GM23338 (cell line): ENCODE measurements around the gene CS. TPM values are rescaled to one million over a fixed set of nuclear protein-coding genes. Genes with fewer than 3 reads are reported as not detected.

Experiments used
- ATAC-seq: fragments of 200-7000 bp; cut with Tn5 transposase; 3 replicates; pipeline ENCODE4 v1.9.1; 2020
- DNase-seq: peaks from one replicate; pipeline ENCODE4 v3.0.0-alpha.2; 2015; ENCODE audit warnings: low spot score
- H2AFZ ChIP-seq: fragments of 200-600 bp; sonication (generic); 2 replicates; pipeline ENCODE4 v1.8.0; 2016; ENCODE audit warnings: antibody characterized with exemption, mild to moderate bottlenecking, moderate library complexity
- H3F3A ChIP-seq: fragments of 200-600 bp; sonication (generic); replicated peaks from 2 replicates; pipeline ENCODE4 v1.8.0; 2017; ENCODE audit warnings: antibody characterized with exemption, mixed run types, low read depth
- H3K27ac ChIP-seq: fragments of 200-600 bp; sonication (generic); 2 replicates; pipeline ENCODE4 v1.6.1; 2016; ENCODE audit warnings: low read depth
- H3K27me3 ChIP-seq: fragments of 200-600 bp; sonication (generic); 2 replicates; pipeline ENCODE4 v1.8.0; 2016; ENCODE audit warnings: mild to moderate bottlenecking, mixed run types, moderate library complexity; ENCODE audit not compliant: insufficient read depth
- H3K36me3 ChIP-seq: fragments of 200-600 bp; sonication (generic); 2 replicates; pipeline ENCODE4 v1.8.0; 2016; ENCODE audit warnings: mild to moderate bottlenecking; ENCODE audit not compliant: insufficient read depth
- H3K4me1 ChIP-seq: fragments of 200-600 bp; sonication (generic); 2 replicates; pipeline ENCODE4 v1.8.0; 2016; ENCODE audit warnings: mild to moderate bottlenecking, moderate library complexity; ENCODE audit not compliant: insufficient read depth
- H3K4me2 ChIP-seq: fragments of 200-600 bp; sonication (generic); 2 replicates; pipeline ENCODE4 v1.7.1; 2017; ENCODE audit warnings: mixed run types
- H3K4me3 ChIP-seq: fragments of 200-600 bp; sonication (generic); 2 replicates; pipeline ENCODE4 v1.6.1; 2016; ENCODE audit warnings: mixed run types
- H3K79me2 ChIP-seq: fragments of 200-600 bp; sonication (generic); replicated peaks from 2 replicates; pipeline ENCODE4 v1.8.0; 2017; ENCODE audit warnings: mild to moderate bottlenecking; ENCODE audit not compliant: insufficient read depth
- H3K9me2 ChIP-seq: fragments of 200-600 bp; sonication (generic); 2 replicates; pipeline ENCODE4 v1.8.0; 2017; ENCODE audit not compliant: insufficient read depth
- H4K20me1 ChIP-seq: fragments of 200-600 bp; sonication (generic); replicated peaks from 2 replicates; pipeline ENCODE4 v1.8.0; 2017; ENCODE audit warnings: mild to moderate bottlenecking; ENCODE audit not compliant: insufficient read depth
- H3K27ac Mint-ChIP-seq: 2 replicates; pipeline ENCODE4 v1.8.0; 2020; ENCODE audit warnings: inconsistent platforms, mild to moderate bottlenecking, moderate library complexity, mixed read lengths
- H3K27me3 Mint-ChIP-seq: 3 replicates; pipeline ENCODE4 v1.8.0; 2022; ENCODE audit warnings: low read depth, mild to moderate bottlenecking, moderate library complexity, mixed read lengths, inconsistent platforms; ENCODE audit not compliant: insufficient read depth, poor library complexity
- H3K36me3 Mint-ChIP-seq: 3 replicates; pipeline ENCODE4 v1.8.0; 2021; ENCODE audit warnings: low read depth, mild to moderate bottlenecking, inconsistent platforms, moderate library complexity, mixed read lengths
- H3K4me1 Mint-ChIP-seq: 3 replicates; pipeline ENCODE4 v1.8.0; 2020; ENCODE audit warnings: mild to moderate bottlenecking, inconsistent platforms, mixed read lengths
- H3K4me3 Mint-ChIP-seq: 3 replicates; pipeline ENCODE4 v1.8.0; 2021; ENCODE audit warnings: moderate library complexity, mild to moderate bottlenecking, inconsistent platforms, mixed read lengths
- H3K9me3 Mint-ChIP-seq: 3 replicates; pipeline ENCODE4 v1.8.0; 2020; ENCODE audit warnings: moderate library complexity, mild to moderate bottlenecking, inconsistent platforms, mixed read lengths
- CREB1 ChIP-seq: fragments of 250-450 bp; sonication (Bioruptor Pico); IDR thresholded peaks from 2 replicates; pipeline ENCODE4 v1.5.0; 2020; ENCODE audit warnings: low read depth, mild to moderate bottlenecking, moderate library complexity
- JUNB ChIP-seq: IDR thresholded peaks from one replicate; pipeline ENCODE4 v1.6.1; 2016; ENCODE audit warnings: antibody characterized with exemption; ENCODE audit not compliant: unreplicated experiment
- NANOG ChIP-seq: IDR thresholded peaks from 2 replicates; pipeline ENCODE4 v1.6.1; 2016; ENCODE audit warnings: antibody characterized with exemption, borderline replicate concordance
- POLR2AphosphoS5 ChIP-seq: IDR thresholded peaks from 2 replicates; pipeline ENCODE4 v1.6.1; 2016; ENCODE audit warnings: antibody characterized with exemption, low read depth
- STAT1 ChIP-seq: IDR thresholded peaks from one replicate; pipeline ENCODE4 v1.6.1; 2016; ENCODE audit warnings: antibody characterized with exemption; ENCODE audit not compliant: unreplicated experiment
- ZNF114 ChIP-seq: fragments of 250-450 bp; sonication (Bioruptor Pico); IDR thresholded peaks from 2 replicates; pipeline ENCODE4 v1.5.0; 2020; ENCODE audit warnings: mild to moderate bottlenecking, moderate library complexity
- ZNF331 ChIP-seq: fragments of 250-450 bp; sonication (Bioruptor Pico); IDR thresholded peaks from 2 replicates; pipeline ENCODE4 v1.5.0; 2020; ENCODE audit warnings: low read depth, mild to moderate bottlenecking, moderate library complexity
- polyA plus RNA-seq: library from polyadenylated mRNA; unstranded; fragments of >200 nt; fragmentation: Nextera tagmentation; extraction: Ambion mirVana; gene quantifications from 2 replicates; pipeline ENCODE4 v1.2.1, GENCODE V29; 2016
- total RNA-seq: library from RNA; depleted of rRNA; stranded (reverse); fragments of >200 nt; shearing (Covaris generic); gene quantifications from 2 replicates; pipeline ENCODE4 v1.2.3, GENCODE V29; 2014
- TF ChIP-seq, protein P1 (sequence below), 2 experiments: fragments of 200-600 bp in 1 of 2; sonication (generic) in 1 of 2; conservative IDR thresholded peaks; 2 replicates each; pipeline versions ENCODE4 v1.5.1 to v1.6.1; 2016 to 2017; ENCODE audit warnings: antibody characterized with exemption in 2 of 2, low read depth in 2 of 2, mild to moderate bottlenecking in 2 of 2, moderate library complexity in 1 of 2
- TF ChIP-seq, protein P2 (sequence below): IDR thresholded peaks from one replicate; pipeline ENCODE4 v1.6.1; 2018; ENCODE audit warnings: antibody characterized with exemption; ENCODE audit not compliant: unreplicated experiment

CS gene
- total and polyA plus RNA-seq, 2 experiments from 2014 or later = 63.3 to 166 TPM

DNA sequence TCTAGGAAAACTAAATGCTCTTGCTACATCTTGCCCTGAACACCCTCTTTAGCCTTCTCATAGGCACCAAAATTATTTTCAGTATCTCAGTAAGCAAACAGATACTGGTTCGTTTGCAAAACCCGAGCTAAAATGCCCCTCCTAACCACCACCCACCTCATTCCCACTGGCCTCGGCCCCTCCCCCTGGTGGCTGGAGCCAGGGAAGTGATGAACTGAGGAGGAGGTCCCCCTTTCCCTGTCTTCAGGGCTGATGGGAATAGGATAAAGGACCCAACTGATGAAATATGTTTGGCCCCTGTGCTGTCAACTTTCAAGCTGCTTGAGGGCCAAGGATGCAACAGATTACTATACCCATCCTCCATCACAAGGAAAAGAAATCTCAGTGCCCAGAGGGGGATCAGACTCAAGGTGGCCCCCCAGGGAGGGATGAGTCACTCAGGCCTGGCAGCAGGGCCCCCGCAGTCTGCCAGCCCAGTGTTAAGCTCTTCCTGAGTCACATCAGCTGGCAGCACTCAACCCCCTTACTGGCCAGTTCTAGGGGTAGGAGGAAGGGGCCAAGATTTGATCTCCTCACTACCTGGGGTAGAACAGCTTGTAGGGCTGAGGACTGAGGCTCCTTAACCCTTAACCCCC lies 43.7 kb downstream of the CS start:
- peak overlapping the region; percentile 94 for H3K4me3 Mint-ChIP-seq
- peaks cover 18% of the 10 kb centered on the region for H3K4me1 Mint-ChIP-seq
- no peaks in the 10 kb centered on the region; the same call in 1 of the 3 replicates for H3K9me3 Mint-ChIP-seq
- H3K27ac ChIP-seq = no peak overlapping the region
- peaks cover 13% of the 10 kb centered on the region; the same call in 1 of the 2 replicates for H3K79me2 ChIP-seq
- peak; percentile 10 for ATAC-seq
- H4K20me1 ChIP-seq = peaks cover 16% of the 10 kb centered on the region
- H3K36me3 ChIP-seq = peaks cover 47% of the 10 kb centered on the region
- H3K27ac Mint-ChIP-seq = peak overlapping the region; percentile 29; the same call in 1 of the 2 replicates
- peaks cover 15% of the 10 kb centered on the region for H3K27me3 Mint-ChIP-seq
- H3K9me2 ChIP-seq = no peaks in the 10 kb centered on the region
- peak overlapping the region; percentile 99 for H3K4me2 ChIP-seq
- no peaks in the 10 kb centered on the region for H3K27me3 ChIP-seq
- H2AFZ ChIP-seq = no peak overlapping the region
- peaks cover 51% of the 10 kb centered on the region for H3K36me3 Mint-ChIP-seq
- peak; percentile 40 for DNase-seq
- H3F3A ChIP-seq = peaks cover 28% of the 10 kb centered on the region
- H3K4me3 ChIP-seq = peak overlapping the region; percentile 95
- TF ChIP-seq ZNF331 (CRISPR knock-in tag) (no peak), STAT1 (no peak), JUNB (no peak), NANOG (no peak)
- TF ChIP-seq, protein P1, sequence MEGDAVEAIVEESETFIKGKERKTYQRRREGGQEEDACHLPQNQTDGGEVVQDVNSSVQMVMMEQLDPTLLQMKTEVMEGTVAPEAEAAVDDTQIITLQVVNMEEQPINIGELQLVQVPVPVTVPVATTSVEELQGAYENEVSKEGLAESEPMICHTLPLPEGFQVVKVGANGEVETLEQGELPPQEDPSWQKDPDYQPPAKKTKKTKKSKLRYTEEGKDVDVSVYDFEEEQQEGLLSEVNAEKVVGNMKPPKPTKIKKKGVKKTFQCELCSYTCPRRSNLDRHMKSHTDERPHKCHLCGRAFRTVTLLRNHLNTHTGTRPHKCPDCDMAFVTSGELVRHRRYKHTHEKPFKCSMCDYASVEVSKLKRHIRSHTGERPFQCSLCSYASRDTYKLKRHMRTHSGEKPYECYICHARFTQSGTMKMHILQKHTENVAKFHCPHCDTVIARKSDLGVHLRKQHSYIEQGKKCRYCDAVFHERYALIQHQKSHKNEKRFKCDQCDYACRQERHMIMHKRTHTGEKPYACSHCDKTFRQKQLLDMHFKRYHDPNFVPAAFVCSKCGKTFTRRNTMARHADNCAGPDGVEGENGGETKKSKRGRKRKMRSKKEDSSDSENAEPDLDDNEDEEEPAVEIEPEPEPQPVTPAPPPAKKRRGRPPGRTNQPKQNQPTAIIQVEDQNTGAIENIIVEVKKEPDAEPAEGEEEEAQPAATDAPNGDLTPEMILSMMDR (conservative IDR thresholded peaks at IDR 0.05; ENCODE audit: low read depth in 2 of 2) = peak; percentile 22 to 28; a peak in 1 of 4 replicates
- TF ChIP-seq, protein P2, sequence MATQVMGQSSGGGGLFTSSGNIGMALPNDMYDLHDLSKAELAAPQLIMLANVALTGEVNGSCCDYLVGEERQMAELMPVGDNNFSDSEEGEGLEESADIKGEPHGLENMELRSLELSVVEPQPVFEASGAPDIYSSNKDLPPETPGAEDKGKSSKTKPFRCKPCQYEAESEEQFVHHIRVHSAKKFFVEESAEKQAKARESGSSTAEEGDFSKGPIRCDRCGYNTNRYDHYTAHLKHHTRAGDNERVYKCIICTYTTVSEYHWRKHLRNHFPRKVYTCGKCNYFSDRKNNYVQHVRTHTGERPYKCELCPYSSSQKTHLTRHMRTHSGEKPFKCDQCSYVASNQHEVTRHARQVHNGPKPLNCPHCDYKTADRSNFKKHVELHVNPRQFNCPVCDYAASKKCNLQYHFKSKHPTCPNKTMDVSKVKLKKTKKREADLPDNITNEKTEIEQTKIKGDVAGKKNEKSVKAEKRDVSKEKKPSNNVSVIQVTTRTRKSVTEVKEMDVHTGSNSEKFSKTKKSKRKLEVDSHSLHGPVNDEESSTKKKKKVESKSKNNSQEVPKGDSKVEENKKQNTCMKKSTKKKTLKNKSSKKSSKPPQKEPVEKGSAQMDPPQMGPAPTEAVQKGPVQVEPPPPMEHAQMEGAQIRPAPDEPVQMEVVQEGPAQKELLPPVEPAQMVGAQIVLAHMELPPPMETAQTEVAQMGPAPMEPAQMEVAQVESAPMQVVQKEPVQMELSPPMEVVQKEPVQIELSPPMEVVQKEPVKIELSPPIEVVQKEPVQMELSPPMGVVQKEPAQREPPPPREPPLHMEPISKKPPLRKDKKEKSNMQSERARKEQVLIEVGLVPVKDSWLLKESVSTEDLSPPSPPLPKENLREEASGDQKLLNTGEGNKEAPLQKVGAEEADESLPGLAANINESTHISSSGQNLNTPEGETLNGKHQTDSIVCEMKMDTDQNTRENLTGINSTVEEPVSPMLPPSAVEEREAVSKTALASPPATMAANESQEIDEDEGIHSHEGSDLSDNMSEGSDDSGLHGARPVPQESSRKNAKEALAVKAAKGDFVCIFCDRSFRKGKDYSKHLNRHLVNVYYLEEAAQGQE = no peak
- peaks cover 17% of the 10 kb centered on the region for H3K4me1 ChIP-seq

DNA sequence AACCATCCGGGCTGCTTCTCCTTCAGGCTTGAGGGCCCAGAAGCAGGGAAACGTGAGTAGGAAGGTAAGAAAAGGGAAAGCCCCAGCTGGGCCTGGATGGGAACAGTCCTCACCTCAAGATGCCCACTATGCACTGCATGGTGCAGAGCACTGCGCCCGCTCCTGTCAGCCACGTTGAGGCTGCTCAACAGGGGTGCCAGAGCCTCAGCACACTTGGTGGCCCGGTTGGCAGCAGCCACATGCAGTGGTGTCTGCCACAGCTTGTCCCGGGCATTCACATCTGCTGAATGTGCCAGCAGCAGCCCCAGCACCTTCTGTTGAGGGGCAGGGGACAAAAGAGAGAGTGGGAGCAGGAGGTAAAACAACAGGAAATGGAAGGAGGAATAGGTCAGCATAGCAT lies 44.5 kb downstream of the CS start:
- peaks cover 17% of the 10 kb centered on the region for H3K4me1 ChIP-seq
- H3K4me3 Mint-ChIP-seq = no peak overlapping the region
- H3K27me3 Mint-ChIP-seq = peaks cover 12% of the 10 kb centered on the region
- H3K36me3 Mint-ChIP-seq = peaks cover 56% of the 10 kb centered on the region
- no peaks in the 10 kb centered on the region for H3K27me3 ChIP-seq
- no peaks in the 10 kb centered on the region for H3K9me2 ChIP-seq
- ATAC-seq = no peak
- H3K4me2 ChIP-seq = no peak overlapping the region
- peaks cover 16% of the 10 kb centered on the region for H4K20me1 ChIP-seq
- H3K27ac Mint-ChIP-seq = no peak overlapping the region
- no peak overlapping the region for H3K27ac ChIP-seq
- DNase-seq = no peak
- H3F3A ChIP-seq = peaks cover 32% of the 10 kb centered on the region
- H3K79me2 ChIP-seq = peaks cover 13% of the 10 kb centered on the region; the same call in 1 of the 2 replicates
- H3K36me3 ChIP-seq = peaks cover 52% of the 10 kb centered on the region
- H2AFZ ChIP-seq = no peak overlapping the region
- H3K9me3 Mint-ChIP-seq = no peaks in the 10 kb centered on the region; the same call in 1 of the 3 replicates
- H3K4me1 Mint-ChIP-seq = peaks cover 18% of the 10 kb centered on the region
- H3K4me3 ChIP-seq = no peak overlapping the region
- TF ChIP-seq CREB1 (CRISPR knock-in tag) (no peak), STAT1 (no peak), ZNF331 (CRISPR knock-in tag) (no peak), ZNF114 (no peak), POLR2AphosphoS5 (no peak), NANOG (no peak), JUNB (no peak)
